AG09319 (cell line): ENCODE measurements around the gene PTPN22.

Source experiments
- DNase-seq: peaks from one replicate; pipeline ENCODE4 v3.0.0-alpha.2; 2010; ENCODE audit warnings: low read depth; ENCODE audit errors: extremely low read depth
- TF ChIP-seq, protein P1 (sequence below): IDR thresholded peaks from 2 replicates; pipeline ENCODE4 v1.5.1; 2011; ENCODE audit warnings: low read depth, mild to moderate bottlenecking, inconsistent platforms, low read length, moderate library complexity

PTPN22 gene

DNA sequence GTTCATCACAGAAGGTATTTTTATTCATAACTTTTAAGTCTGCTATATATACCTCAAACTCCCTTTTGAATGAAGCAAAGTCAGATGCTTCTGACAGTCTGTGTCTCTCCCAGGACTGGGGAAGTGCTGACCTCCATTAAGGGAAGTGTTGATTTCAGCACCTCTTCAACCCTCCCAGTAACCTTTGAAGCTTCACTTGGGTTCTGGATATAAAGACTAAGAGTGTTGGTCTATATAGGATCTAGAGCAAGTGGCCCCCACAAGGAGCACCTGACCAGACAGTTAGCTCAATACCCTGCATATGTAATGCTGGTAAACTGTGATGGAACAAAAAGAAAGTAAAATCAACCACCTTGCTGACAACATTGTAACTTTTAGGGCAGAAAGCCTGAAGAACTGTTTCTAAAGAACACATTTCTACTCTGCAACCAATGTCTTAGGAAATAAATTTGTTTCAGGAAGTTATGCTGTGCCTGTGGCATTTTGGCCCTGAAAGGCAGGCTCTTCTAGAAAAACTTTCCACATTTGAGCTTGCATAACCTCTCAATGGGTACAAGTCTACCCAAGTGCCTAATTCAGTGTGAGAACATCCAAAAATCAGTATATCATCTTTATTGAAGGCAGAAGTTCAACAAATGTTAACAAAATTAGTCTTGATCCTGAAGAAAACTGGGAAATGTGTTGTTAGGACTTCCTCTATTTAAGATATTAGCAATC lies 865 bp upstream of the PTPN22 start:
- TF ChIP-seq, protein P1, sequence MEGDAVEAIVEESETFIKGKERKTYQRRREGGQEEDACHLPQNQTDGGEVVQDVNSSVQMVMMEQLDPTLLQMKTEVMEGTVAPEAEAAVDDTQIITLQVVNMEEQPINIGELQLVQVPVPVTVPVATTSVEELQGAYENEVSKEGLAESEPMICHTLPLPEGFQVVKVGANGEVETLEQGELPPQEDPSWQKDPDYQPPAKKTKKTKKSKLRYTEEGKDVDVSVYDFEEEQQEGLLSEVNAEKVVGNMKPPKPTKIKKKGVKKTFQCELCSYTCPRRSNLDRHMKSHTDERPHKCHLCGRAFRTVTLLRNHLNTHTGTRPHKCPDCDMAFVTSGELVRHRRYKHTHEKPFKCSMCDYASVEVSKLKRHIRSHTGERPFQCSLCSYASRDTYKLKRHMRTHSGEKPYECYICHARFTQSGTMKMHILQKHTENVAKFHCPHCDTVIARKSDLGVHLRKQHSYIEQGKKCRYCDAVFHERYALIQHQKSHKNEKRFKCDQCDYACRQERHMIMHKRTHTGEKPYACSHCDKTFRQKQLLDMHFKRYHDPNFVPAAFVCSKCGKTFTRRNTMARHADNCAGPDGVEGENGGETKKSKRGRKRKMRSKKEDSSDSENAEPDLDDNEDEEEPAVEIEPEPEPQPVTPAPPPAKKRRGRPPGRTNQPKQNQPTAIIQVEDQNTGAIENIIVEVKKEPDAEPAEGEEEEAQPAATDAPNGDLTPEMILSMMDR: no peak
- no peak for DNase-seq

DNA sequence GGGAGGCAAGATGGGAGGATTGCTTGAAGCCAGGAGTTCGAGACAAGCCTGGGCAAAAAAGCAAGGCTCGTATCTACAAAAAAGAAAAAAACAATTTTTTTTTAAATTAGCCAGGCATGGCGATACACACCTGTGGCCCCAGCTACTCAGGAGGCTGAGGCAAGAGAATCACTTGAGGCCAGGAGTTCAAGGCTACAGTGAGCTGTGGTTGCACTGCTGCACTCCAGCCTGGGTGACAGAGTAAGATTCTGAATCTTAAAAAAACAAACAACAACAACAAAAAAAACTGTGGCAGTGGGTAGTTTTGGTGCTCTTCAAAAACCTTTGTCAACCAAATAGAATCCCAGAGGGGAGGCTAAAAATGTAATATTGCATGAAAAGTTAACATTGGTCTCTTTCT lies 734 bp downstream of the PTPN22 start:
- DNase-seq: no peak
- TF ChIP-seq, protein P1: no peak

DNA sequence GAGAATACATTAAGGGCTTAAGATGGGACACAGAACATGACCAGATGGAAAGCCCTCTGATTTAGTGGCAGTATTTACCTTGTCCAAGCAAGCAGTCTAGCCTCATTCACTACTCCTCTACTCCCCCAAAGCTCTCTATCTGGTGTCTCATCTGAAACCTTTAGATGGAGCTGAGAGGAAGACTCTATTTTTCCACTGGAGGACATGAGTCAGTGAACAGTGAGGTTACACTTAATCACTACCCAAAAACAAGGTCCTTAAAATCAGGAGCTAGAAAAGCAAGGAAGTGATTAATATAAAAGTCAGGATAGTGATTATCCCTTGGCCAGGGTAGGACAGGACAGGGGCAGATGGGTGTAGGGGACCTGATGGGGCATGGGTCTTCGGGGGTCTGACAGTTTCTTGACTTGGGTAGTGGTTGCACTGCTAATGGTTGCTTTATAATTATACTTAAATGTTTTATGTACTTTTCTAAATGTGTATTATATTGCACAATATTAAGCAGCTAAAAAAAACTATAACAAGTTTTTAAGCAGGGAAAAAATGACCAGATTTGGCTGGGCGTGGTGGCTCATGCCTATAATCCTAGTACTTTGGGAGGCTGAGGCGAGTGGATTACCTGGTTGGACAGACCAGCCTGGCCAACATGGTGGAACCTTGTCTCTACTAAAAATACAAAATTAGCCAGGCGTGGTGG lies 3.0 kb downstream of the PTPN22 start:
- TF ChIP-seq, protein P1: no peak
- DNase-seq: no peak

DNA sequence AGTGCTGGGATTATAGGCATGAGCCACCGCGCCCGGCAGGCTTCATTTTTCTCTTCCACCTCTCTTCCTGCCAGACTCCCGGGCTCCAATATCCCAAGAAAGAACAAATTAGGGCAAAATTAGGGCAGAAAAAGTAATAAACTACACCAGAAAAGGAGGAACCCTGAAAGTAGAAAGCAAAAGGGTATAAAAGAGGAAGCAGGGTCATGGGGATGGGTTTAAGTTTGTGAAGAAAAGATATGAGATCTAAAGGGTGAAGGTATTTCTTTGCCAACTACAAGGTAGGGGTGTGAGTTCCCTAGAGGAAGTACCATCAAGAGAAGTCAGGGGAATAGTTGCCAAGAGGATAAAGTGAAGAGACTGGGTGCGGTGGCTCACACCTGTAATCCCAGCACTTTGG lies 9.9 kb downstream of the PTPN22 start:
- TF ChIP-seq, protein P1: no peak

DNA sequence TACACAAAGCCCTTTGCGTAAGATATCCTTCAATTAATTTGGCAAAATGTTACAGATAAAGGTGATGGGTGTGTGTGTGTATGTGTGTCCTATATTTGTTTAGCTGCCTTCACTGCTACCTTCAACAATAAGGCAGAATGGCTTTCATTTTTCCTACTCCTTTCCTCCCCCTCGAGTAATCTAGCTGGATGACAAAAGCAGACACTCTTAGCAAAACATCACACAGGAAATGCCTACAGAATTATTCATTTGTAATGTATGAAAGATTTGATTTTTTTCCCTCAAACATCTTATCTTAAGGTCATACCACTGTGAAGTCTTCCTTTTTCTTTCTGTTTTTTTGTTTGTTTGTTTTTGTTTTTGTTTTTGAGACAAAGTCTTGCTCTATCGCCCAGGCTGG lies 10.6 kb downstream of the PTPN22 start:
- TF ChIP-seq, protein P1: no peak
- no peak for DNase-seq

More for the DNA sequence above, 9.9 kb downstream of the PTPN22 start:
- no peak for DNase-seq

DNA sequence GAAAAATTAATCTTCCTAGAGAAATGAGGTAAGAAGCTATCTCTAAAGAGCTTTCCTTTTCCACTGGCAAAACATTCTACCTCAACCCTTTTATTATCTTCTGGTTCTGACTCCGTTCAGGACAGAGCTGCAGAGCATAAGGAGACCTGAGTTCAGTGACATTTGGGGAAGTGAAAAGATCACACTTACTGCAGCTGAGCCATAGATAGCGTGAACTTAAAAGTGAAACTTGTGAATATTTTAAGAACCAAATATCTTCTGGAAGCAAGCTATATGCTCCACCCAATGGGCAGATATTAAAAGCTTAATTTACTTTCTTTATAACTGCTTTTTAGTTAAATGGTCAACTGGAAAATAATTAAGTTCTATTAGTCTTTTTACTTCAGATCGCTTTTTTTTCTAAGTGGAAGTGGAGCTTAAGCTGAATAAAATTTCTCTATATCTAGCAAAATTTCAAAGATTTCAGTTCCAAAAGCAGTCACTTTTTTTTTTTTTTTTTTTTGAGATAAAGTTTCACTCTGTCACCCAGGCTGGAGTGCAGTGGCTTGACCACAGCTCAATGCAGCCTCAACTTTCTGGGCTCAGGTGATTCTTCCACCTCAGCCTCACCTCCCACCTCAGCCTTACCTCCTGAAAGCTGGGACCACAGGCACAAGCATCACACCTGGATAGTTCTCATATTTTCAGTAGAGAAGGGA lies 11.9 kb downstream of the PTPN22 start:
- no peak for DNase-seq
- TF ChIP-seq, protein P1: no peak

DNA sequence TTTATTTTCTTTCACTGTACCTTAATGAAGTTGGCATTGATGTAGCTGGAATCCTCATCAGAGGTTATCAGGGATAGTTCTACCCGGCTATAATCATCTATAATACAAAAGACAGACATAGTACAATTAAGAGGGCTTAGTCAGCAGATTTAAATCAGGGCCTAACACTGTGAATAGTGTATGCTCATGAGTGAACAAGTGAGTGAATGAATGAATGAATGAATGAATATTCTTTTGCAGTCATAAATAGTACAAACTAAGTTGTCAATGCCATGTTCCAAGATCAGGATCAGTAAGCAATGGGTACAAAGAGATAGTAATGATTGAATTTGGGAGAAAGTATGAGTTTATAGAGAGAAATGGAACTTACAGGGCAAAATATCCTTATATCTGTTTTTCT lies 12.5 kb downstream of the PTPN22 start:
- TF ChIP-seq, protein P1: no peak
- DNase-seq: no peak
